ENCODE data around the gene C6orf15. TPM values are rescaled to one million over a fixed set of nuclear protein-coding genes. Genes with fewer than 3 reads are reported as not detected.

Gene C6orf15
- total and polyA plus RNA-seq, 4 donors: not detected

- no peak for DNase-seq (ENCODE audit: low spot score)
- Histone ChIP-seq H3K9ac (ENCODE audit: low read depth in 1 of 2, low read length in 2 of 2) (no peak overlapping the region), H3K36me3 (ENCODE audit: control insufficient read depth in 4 of 4, insufficient read depth in 3 of 4, low read depth in 1 of 4, low read length in 3 of 4) (no peaks in the 10 kb centered on the region), H3K9me3 (ENCODE audit: control insufficient read depth in 4 of 4, low read length in 3 of 4) (no peaks in the 10 kb centered on the region), H3K27ac (ENCODE audit: low read depth in 1 of 2, low read length in 2 of 2) (no peak overlapping the region), H3K27me3 (ENCODE audit: control insufficient read depth in 4 of 4, insufficient read depth in 4 of 4, low read length in 3 of 4) (peaks cover 0 to 2% (median 0%) of the 10 kb centered on the region in 4 donors), H3K4me1 (ENCODE audit: control insufficient read depth in 4 of 4, insufficient read depth in 4 of 4, low read length in 3 of 4) (no peaks in the 10 kb centered on the region), H3K4me3 (ENCODE audit: low read depth in 1 of 3, low read length in 3 of 3) (no peak overlapping the region)
- WGBS: 62% methylated on average over 11 of the region's 11 CpGs
- TF ChIP-seq GABPA (IDR thresholded peaks at IDR 0.05 in 1 of 2, conservative IDR thresholded peaks at IDR 0.05 in 1 of 2): no peak
- TF ChIP-seq ZBTB33 (IDR thresholded peaks at IDR 0.05): no peak
- TF ChIP-seq MAX (IDR thresholded peaks at IDR 0.05): no peak
- TF ChIP-seq ATF3 (IDR thresholded peaks at IDR 0.05): no peak
- no peak for TF ChIP-seq FOXA2 (IDR thresholded peaks at IDR 0.05)
- TF ChIP-seq TAF1 (conservative IDR thresholded peaks at IDR 0.05): no peak
- TF ChIP-seq REST (IDR thresholded peaks at IDR 0.05): no peak
- TF ChIP-seq JUND (IDR thresholded peaks at IDR 0.05): no peak
- TF ChIP-seq YY1 (IDR thresholded peaks at IDR 0.05): no peak
- no peak for TF ChIP-seq RAD21 (IDR thresholded peaks at IDR 0.05)
Observed at GRCh38 chr6:31110825-31111582, 1.4 kb downstream of the C6orf15 start.

- Histone ChIP-seq H3K9me3 (ENCODE audit: control insufficient read depth in 4 of 4, low read length in 3 of 4) (no peaks in the 10 kb centered on the region), H3K4me3 (ENCODE audit: low read depth in 1 of 3, low read length in 3 of 3) (no peak overlapping the region), H3K4me1 (ENCODE audit: control insufficient read depth in 4 of 4, insufficient read depth in 4 of 4, low read length in 3 of 4) (no peaks in the 10 kb centered on the region), H3K27ac (ENCODE audit: low read depth in 1 of 2, low read length in 2 of 2) (no peak overlapping the region), H3K9ac (ENCODE audit: low read depth in 1 of 2, low read length in 2 of 2) (no peak overlapping the region), H3K27me3 (ENCODE audit: control insufficient read depth in 4 of 4, insufficient read depth in 4 of 4, low read length in 3 of 4) (peaks cover 0 to 2% (median 0%) of the 10 kb centered on the region in 4 donors), H3K36me3 (ENCODE audit: control insufficient read depth in 4 of 4, insufficient read depth in 3 of 4, low read depth in 1 of 4, low read length in 3 of 4) (no peaks in the 10 kb centered on the region)
- 74% methylated on average over 4 of the region's 4 CpGs for WGBS
- no peak for DNase-seq (ENCODE audit: low spot score)
- TF ChIP-seq HNF4A (conservative IDR thresholded peaks at IDR 0.05) (no peak), MAX (IDR thresholded peaks at IDR 0.05) (no peak), SP1 (IDR thresholded peaks at IDR 0.05) (no peak), TAF1 (conservative IDR thresholded peaks at IDR 0.05) (no peak), GABPA (IDR thresholded peaks at IDR 0.05 in 1 of 2, conservative IDR thresholded peaks at IDR 0.05 in 1 of 2) (no peak), YY1 (IDR thresholded peaks at IDR 0.05) (no peak), NR2F2 (IDR thresholded peaks at IDR 0.05) (no peak), ZBTB33 (IDR thresholded peaks at IDR 0.05) (no peak), RAD21 (IDR thresholded peaks at IDR 0.05) (no peak), CTCF (IDR thresholded peaks at IDR 0.05; ENCODE audit: low read depth, low read length, missing input control) (no peak), REST (IDR thresholded peaks at IDR 0.05) (no peak), RXRA (IDR thresholded peaks at IDR 0.05) (no peak)
Observed at GRCh38 chr6:31107052-31107451, 5.3 kb downstream of the C6orf15 start.
